Loucy (cell line): ENCODE data around the gene MRPS31.
A peak's percentile ranks its signal among the peaks of the same experiment; 100 is the strongest.

Source experiments
- H2AFZ ChIP-seq: fragments of 200-600 bp; sonication (generic); 2 replicates; pipeline ENCODE4 v1.6.0; 2016; ENCODE audit warnings: antibody characterized with exemption, mild to moderate bottlenecking, low read length, moderate library complexity
- H3F3A ChIP-seq: fragments of 200-600 bp; 2 replicates; pipeline ENCODE4 v1.6.0; 2016; ENCODE audit warnings: antibody characterized with exemption, low read depth, mild to moderate bottlenecking
- H3K27me3 ChIP-seq: fragments of 200-600 bp; sonication (generic); 2 replicates; pipeline ENCODE4 v1.6.1; 2014; ENCODE audit warnings: low read length, mild to moderate bottlenecking; ENCODE audit not compliant: insufficient read depth, poor library complexity, severe bottlenecking
- H3K36me3 ChIP-seq: fragments of 200-600 bp; sonication (generic); 2 replicates; pipeline ENCODE4 v1.6.1; 2016; ENCODE audit warnings: low read length; ENCODE audit not compliant: insufficient read depth
- H3K4me1 ChIP-seq: fragments of 200-600 bp; sonication (generic); 2 replicates; pipeline ENCODE4 v1.5.1; 2014; ENCODE audit warnings: low read length, mild to moderate bottlenecking; ENCODE audit not compliant: insufficient read depth, poor library complexity, severe bottlenecking
- H3K4me2 ChIP-seq: fragments of 200-600 bp; sonication (generic); 2 replicates; pipeline ENCODE4 v1.6.0; 2014; ENCODE audit warnings: antibody characterized with exemption, low read length, low read depth, mild to moderate bottlenecking; ENCODE audit not compliant: poor library complexity, severe bottlenecking
- H3K4me3 ChIP-seq: fragments of 200-600 bp; sonication (generic); 2 replicates; pipeline ENCODE4 v1.5.1; 2014; ENCODE audit warnings: low read length, mild to moderate bottlenecking, mixed read lengths; ENCODE audit not compliant: poor library complexity, severe bottlenecking
- H3K79me2 ChIP-seq: fragments of 200-600 bp; sonication (generic); 2 replicates; pipeline ENCODE4 v1.6.1; 2014; ENCODE audit warnings: low read length; ENCODE audit not compliant: insufficient read depth
- H3K9ac ChIP-seq: fragments of 200-600 bp; sonication (generic); 2 replicates; pipeline ENCODE4 v1.6.0; 2014; ENCODE audit warnings: mild to moderate bottlenecking, low read depth, low read length, moderate library complexity; ENCODE audit not compliant: poor library complexity, severe bottlenecking
- H3K9me2 ChIP-seq: fragments of 200-600 bp; sonication (generic); replicated peaks from 2 replicates; pipeline ENCODE4 v1.6.1; 2016; ENCODE audit warnings: low read depth, low read length, mixed read lengths
- H3K9me3 ChIP-seq: fragments of 200-600 bp; sonication (generic); 2 replicates; pipeline ENCODE4 v1.6.1; 2014; ENCODE audit warnings: mild to moderate bottlenecking, antibody characterized with exemption, low read length, low read depth; ENCODE audit not compliant: insufficient read depth
- H4K20me1 ChIP-seq: fragments of 200-600 bp; sonication (generic); 2 replicates; pipeline ENCODE4 v1.6.0; 2014; ENCODE audit warnings: antibody characterized with exemption, low read length, mild to moderate bottlenecking; ENCODE audit not compliant: insufficient read depth, poor library complexity, severe bottlenecking
- CTCF ChIP-seq: fragments of 200-600 bp; sonication (generic); conservative IDR thresholded peaks from 2 replicates; pipeline ENCODE4 v1.5.1; 2014; ENCODE audit warnings: mild to moderate bottlenecking, antibody characterized with exemption, low read length
- EZH2phosphoT487 ChIP-seq: fragments of 200-600 bp; IDR thresholded peaks from 2 replicates; pipeline ENCODE4 v1.6.1; 2018; ENCODE audit warnings: antibody characterized with exemption, mild to moderate bottlenecking, moderate library complexity, borderline replicate concordance

Gene MRPS31

GRCh38 chr13:40779049-40779448, 8.1 kb upstream of the MRPS31 start:
- peak overlapping the region; percentile 73 for H2AFZ ChIP-seq
- H3K27me3 ChIP-seq = no peaks in the 10 kb centered on the region
- TF ChIP-seq EZH2phosphoT487 (no peak), CTCF (no peak)
- H3K4me2 ChIP-seq = no peak overlapping the region
- peaks cover 11% of the 10 kb centered on the region for H3K4me1 ChIP-seq
- H3K36me3 ChIP-seq = no peaks in the 10 kb centered on the region
- H3K9me2 ChIP-seq = no peaks in the 10 kb centered on the region
- no peak overlapping the region for H3K4me3 ChIP-seq
- no peak overlapping the region for H3K9ac ChIP-seq
- no peaks in the 10 kb centered on the region for H4K20me1 ChIP-seq
- H3K79me2 ChIP-seq = no peaks in the 10 kb centered on the region
- no peaks in the 10 kb centered on the region for H3K9me3 ChIP-seq
- no peaks in the 10 kb centered on the region for H3F3A ChIP-seq

- peak overlapping the region; percentile 71 for H3K4me2 ChIP-seq
- no peaks in the 10 kb centered on the region for H3K27me3 ChIP-seq
- peak overlapping the region; percentile 77 for H2AFZ ChIP-seq
- no peaks in the 10 kb centered on the region for H3K79me2 ChIP-seq
- H3F3A ChIP-seq = no peaks in the 10 kb centered on the region
- H3K4me3 ChIP-seq = peak overlapping the region; percentile 69
- TF ChIP-seq EZH2phosphoT487 (no peak), CTCF (no peak)
- no peaks in the 10 kb centered on the region for H3K9me2 ChIP-seq
- peak overlapping the region; percentile 14 for H3K9ac ChIP-seq
- no peaks in the 10 kb centered on the region for H4K20me1 ChIP-seq
- no peaks in the 10 kb centered on the region for H3K36me3 ChIP-seq
- no peaks in the 10 kb centered on the region for H3K9me3 ChIP-seq
- H3K4me1 ChIP-seq = peaks cover 11% of the 10 kb centered on the region
Observed at GRCh38 chr13:40777809-40778175, 6.8 kb upstream of the MRPS31 start.

- Histone ChIP-seq H3K9me2 (no peaks in the 10 kb centered on the region), H3K79me2 (no peaks in the 10 kb centered on the region), H3K27me3 (no peaks in the 10 kb centered on the region), H3F3A (no peaks in the 10 kb centered on the region), H3K9ac (peak overlapping the region; percentile 14), H4K20me1 (no peaks in the 10 kb centered on the region), H2AFZ (peak overlapping the region; percentile 77), H3K36me3 (no peaks in the 10 kb centered on the region), H3K9me3 (no peaks in the 10 kb centered on the region), H3K4me1 (peaks cover 11% of the 10 kb centered on the region), H3K4me3 (peak overlapping the region; percentile 69), H3K4me2 (peak overlapping the region; percentile 71)
- TF ChIP-seq EZH2phosphoT487 (no peak), CTCF (peak; percentile 90)
Observed at GRCh38 chr13:40777166-40777808, 6.3 kb upstream of the MRPS31 start.
